GM21390 (cell line): ENCODE data around the gene TBC1D22A.
"Not testable (repeated sequence)": the region's sequence is repeated elsewhere in the genome, so short reads cannot be mapped to it uniquely, and the experiment has no call there.

ENCODE experiments used
- ATAC-seq: cut with Tn5 transposase; IDR thresholded peaks from one replicate; pipeline ENCODE4 v1.9.1; 2021; ENCODE audit not compliant: unreplicated experiment

TBC1D22A gene

GRCh38 chr22:46810856-46811786, 48.7 kb downstream of the TBC1D22A start:
- no peak for ATAC-seq

- no peak for ATAC-seq
Observed at GRCh38 chr22:46812034-46812605, 49.7 kb downstream of the TBC1D22A start.

DNA sequence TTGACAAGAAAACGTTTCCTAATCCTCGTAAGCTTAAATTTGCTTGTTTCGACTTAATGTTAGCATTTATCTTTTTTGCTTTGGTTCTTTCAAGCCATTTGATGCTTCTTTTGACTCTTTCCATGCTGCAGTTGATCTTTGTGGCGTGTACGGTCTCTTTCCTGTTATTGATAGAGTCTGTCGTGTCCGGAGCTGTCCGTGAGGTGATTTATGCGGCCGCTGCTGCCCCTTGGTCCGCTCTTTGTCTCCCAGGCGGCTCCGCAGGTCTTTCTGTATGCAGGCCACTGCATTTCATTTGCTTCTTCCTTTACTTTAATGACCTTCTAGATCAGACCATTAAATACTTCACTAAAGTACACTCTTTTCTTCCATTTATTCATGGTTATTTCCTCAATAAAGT, 50.3 kb downstream of the TBC1D22A start:
- no peak for ATAC-seq

DNA sequence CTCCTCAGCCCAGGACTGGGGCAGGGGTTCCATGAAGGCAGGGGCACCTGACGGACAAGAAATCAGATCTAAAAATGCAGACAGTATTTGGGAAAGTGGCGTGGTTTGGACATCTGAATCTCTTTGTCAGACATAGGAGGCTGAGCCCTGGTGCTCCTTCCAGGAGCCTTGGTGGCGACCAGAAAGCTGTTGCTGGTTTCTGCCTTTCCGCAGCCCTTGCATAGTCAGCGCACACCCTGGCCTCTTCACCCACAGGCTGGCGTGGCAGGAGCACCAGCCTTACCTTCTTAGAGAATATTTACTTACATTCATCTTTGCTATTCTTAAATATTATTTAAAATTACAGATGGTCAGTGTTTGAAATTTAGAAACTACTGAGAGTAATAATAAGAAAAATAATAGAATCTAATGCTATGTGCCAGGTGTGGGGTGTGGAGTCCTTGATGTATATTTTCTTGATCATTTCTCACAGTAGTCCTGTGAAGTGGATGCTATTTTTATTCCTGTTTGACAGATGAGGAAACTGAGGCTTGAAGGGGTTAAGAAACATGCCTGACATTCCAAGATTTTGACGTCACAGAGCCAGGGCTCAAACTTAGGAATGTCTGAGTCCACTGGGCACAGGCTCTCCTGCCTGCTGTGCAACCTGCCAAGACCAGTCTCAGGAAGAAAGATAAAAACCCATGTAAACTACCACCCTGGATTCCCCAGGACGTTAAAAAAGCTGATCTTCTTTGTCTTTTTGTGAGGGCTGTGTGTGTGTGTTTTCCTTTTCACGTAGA, 51.6 kb downstream of the TBC1D22A start:
- ATAC-seq = no peak

DNA sequence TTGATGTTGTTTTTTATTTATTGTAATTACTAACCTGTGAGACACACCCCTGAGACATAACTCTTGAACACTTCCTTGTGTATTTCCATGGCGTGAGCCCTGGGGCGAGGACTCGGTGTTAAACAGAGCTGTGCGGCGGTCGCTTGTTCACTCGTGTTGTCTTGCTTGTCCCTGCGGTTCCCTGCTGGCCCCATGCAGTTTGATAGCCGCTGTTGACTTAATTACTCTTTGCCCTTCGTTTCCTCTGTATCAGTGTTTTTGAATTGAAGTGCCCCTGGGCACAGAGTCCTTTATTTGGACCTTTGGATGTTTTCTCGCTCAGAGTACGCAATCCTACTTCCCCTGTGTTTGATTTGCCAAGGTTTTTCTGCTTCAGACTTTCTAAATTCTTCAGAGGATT, 52.7 kb downstream of the TBC1D22A start:
- no peak for ATAC-seq

- no peak for ATAC-seq
Observed at GRCh38 chr22:46815559-46815895, 53.1 kb downstream of the TBC1D22A start.

DNA sequence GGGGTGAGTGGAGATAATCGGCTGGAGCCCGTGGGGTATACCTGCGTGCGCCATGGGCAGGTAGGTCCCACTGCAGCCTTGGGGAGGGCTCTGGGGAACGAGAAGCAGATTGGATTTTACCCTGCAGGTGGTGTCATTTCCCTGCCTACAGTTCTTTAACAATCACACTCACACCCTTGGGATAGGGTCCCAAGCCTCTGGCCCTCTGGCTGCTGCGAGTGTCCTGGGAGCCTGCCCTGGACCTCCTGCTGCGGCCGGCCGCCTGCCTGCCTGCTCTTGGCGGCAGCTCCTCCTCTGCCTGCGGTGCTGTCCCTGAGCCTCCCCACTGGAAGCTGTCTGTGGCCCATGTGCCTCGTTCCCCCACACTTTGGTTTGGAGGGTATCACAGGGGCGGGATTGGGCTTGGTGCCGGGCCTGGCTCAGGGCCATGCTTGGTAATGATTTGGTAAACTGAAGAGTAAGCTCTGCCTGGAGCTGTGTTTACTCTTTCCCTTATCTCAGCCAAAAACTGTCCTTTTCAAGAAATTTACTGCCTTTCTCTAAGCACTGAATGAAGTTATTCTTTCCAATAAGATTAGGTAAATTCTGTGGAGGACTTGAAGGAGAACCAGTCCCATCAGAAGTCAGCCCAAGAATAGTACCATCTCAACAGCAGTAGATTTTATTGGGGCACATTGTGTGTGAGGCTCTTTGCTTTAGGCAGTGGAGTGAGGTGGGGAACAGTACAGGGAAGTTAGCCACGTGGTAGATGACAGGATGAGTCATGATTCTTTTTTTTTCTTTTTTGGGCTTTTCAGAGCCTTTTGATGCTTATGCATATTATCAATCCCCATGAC, 53.7 kb downstream of the TBC1D22A start:
- no peak for ATAC-seq

- not testable (repeated sequence) for ATAC-seq
Observed at GRCh38 chr22:46817390-46817789, 54.9 kb downstream of the TBC1D22A start.

GRCh38 chr22:46823248-46823647, 60.8 kb downstream of the TBC1D22A start:
- no peak for ATAC-seq

- no peak for ATAC-seq
Observed at GRCh38 chr22:46823654-46824053, 61.2 kb downstream of the TBC1D22A start.

DNA sequence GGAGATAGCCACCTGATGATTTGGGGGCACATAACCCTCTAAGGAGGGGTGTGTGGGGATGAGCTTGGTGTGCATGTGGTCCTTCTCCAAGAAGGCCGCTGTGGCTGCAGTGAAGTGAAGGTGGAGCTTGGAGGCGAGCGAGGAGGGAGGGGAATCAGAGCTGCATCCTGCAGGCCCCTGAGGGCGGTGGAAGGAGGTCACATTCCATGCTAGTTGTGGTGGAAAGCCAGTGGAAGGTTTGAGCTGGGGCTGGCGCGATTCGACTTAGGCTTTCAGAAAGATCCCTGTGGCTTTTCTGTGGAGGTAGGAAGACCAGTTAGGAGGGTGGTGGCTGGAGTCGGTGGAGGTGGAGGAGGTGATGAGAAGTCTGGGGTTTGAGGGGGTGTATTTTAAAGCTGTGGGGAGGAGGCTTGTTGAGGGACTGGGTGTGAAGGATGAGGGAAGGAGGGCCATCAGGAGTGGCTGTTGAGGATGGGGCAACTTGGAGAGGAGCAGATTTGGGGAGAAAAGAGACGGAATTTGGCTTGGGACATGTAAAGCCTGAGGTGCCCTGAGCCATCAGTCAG, 62.0 kb downstream of the TBC1D22A start:
- ATAC-seq = no peak

GRCh38 chr22:46824980-46825544, 62.6 kb downstream of the TBC1D22A start:
- ATAC-seq = no peak

DNA sequence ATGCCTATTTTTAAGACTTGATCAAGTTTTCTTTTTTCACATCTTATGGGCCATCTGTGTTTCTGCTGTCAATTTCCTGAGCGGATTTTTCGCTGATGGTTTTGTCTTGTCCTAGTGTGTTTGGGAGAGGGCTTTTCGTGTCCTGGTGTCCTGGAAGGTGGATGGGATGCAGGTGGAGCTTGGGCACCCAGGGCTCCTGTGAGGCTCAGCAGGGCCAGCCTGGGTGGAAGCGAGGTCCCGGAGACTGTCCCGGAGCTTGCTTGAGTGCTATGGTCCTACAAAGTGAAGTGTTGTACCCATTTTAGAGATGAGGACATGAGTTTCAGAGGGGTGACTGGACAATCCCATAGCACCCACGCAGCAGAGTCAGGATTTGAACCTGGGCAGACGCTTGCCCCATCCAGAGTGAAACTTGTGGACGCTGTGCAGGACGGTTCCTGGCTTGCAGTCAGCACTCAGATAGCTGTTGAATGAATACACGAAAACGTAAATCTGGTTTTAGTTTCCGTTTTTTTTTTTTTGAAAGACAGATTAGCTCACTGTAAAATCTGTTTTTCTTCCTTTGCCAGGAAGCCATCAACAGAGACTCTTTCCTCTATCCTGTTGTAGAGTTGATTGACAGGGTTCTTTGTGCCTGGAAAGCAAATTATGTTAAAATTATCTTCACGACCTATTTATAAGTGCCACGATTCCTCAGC, 64.1 kb downstream of the TBC1D22A start:
- ATAC-seq = no peak

DNA sequence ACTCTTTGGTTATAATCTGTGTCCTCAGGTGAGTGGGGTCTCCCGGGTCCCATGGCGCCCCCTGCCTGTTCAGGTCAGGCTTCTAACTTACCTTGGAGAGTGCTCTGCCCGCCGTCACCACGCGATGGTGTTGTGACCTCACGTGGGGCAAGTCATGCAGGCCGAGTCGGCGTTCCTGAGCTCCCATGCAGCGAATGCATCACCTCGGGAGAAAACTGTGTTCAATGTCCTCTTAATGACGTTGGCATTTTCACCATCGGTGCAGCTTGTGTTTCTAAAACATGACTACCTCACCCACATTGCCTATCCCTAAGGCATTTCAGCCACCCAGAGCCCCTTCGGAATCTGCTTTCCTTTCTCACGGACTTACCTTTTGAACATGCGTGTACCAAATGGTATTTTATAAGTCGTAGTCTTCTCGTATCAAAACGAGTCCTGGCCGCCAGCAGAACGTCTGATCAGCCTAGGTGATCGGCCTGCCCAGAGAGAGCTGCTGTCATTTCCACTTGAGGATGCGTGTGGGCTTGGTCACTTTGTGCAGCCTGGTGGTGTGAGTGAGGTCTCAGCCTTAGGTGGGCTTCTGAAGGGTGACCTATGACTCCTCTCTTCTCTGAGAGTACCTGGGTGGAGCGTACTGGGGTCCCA, 64.8 kb downstream of the TBC1D22A start:
- no peak for ATAC-seq

GRCh38 chr22:46827781-46828180, 65.3 kb downstream of the TBC1D22A start:
- no peak for ATAC-seq

DNA sequence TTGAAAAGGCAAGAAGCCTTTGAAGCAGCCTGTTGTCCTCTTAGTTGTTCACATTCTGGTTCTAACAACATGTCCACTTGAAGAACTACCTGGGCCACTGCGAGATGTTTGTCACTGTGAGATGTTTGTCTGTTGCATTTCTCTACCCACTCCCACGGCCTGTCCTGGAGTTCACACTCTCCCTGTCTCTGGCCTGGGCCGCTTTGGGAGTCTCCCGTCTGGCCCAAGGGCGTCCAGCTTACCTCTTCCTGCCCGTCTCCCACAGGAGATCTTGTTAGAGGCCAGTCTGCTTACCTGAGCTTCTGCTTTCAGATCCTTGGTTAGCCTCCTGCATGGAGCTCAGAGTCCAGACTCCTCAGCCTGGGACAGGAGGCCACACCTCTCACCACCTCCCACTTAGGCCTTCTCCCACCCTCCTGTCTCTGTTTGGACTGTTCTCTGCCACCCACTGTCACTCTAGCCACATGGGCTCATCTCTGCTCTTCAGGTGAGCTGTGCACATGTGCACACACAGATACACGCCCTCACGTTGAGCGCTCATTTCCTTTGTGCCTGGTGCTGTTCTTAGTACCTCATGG, 66.0 kb downstream of the TBC1D22A start:
- ATAC-seq = no peak

DNA sequence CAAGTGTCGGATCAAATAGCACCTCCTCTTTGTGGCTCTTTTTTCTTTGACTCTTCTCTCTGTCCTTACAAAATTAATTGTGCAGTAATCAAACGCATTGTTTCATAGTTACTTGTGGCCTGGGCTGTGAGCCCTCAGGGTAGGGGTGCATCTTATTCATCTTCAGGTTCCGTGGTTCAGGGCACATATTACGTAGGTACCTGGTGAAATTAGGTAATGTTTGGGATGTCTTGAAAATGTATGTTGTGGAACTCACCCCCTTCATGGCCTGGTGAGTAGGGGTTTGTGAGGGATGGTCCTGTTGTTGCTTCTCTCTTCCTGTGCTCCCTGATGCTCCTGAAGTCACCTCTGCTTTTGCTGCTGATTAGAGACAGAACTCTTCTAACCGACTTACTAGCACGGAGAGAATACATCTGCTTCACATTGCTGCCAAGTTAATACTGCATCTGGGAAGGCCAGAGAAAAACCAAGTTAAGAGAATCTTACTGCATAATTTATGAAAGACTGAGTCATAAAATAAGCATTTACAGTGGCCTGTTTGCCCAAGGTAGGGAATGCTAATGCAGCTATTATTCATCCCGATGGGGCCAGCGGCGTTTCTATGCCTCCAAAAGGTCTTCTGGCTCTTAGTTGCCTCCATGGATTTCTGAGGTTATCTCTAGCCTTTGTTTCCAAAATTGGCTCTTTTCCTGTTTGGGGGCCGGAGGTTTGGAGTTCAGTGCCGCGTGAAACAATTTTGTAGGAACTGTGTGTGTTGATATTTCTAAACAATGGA, 66.9 kb downstream of the TBC1D22A start:
- ATAC-seq = no peak
